GM12865 (cell line): ENCODE measurements around the gene FAM241A.

Source experiments
- DNase-seq: peaks from one replicate; pipeline ENCODE4 v3.0.0; 2010; ENCODE audit warnings: low read depth
- H3K4me3 ChIP-seq: 2 replicates; pipeline ENCODE4 v1.5.1; 2011; ENCODE audit warnings: mild to moderate bottlenecking, low read depth, low read length, control low read depth
- CTCF ChIP-seq: IDR thresholded peaks from 2 replicates; pipeline ENCODE4 v1.5.1; 2011; ENCODE audit warnings: low read length, control low read depth, low read depth, inconsistent platforms; ENCODE audit not compliant: insufficient read depth; ENCODE audit errors: missing control alignments

FAM241A gene

GRCh38 chr4:112145326-112145789 lies at the start of gene FAM241A:
TSS of gene FAM241A (plus strand) at chr4:112145454. CDS start at chr4:112145581, 127 bp downstream.
- H3K4me3 ChIP-seq, result peak within 1 kb of the TSS; percentile 97
- no peak for TF ChIP-seq CTCF
- DNase-seq, result peak; percentile 92

- no peak for DNase-seq
- TF ChIP-seq CTCF, result no peak
- no peak overlapping the region for H3K4me3 ChIP-seq
Observed at GRCh38 chr4:112098841-112099530, 46.3 kb upstream of the FAM241A start.

- DNase-seq, result peak; percentile 57
Observed at GRCh38 chr4:112099701-112100297, 45.5 kb upstream of the FAM241A start.

GRCh38 chr4:112102875-112103370 lies 42.3 kb upstream of the FAM241A start:
- no peak for DNase-seq
- no peak overlapping the region for H3K4me3 ChIP-seq
- TF ChIP-seq CTCF, result no peak

More at GRCh38 chr4:112099701-112100297, 45.5 kb upstream of the FAM241A start:
- no peak overlapping the region for H3K4me3 ChIP-seq
- TF ChIP-seq CTCF, result peak; percentile 49

- no peak for DNase-seq
- H3K4me3 ChIP-seq, result no peak overlapping the region
- TF ChIP-seq CTCF, result no peak
Observed at GRCh38 chr4:112105201-112105969, 39.9 kb upstream of the FAM241A start.

- H3K4me3 ChIP-seq, result no peak overlapping the region
- no peak for DNase-seq
- no peak for TF ChIP-seq CTCF
Observed at GRCh38 chr4:112109360-112110058, 35.7 kb upstream of the FAM241A start.
